ENCODE data around the gene PCBP3.
"Not testable (repeated sequence)": the region's sequence is repeated elsewhere in the genome, so short reads cannot be mapped to it uniquely, and the experiment has no call there.

Gene PCBP3

DNA sequence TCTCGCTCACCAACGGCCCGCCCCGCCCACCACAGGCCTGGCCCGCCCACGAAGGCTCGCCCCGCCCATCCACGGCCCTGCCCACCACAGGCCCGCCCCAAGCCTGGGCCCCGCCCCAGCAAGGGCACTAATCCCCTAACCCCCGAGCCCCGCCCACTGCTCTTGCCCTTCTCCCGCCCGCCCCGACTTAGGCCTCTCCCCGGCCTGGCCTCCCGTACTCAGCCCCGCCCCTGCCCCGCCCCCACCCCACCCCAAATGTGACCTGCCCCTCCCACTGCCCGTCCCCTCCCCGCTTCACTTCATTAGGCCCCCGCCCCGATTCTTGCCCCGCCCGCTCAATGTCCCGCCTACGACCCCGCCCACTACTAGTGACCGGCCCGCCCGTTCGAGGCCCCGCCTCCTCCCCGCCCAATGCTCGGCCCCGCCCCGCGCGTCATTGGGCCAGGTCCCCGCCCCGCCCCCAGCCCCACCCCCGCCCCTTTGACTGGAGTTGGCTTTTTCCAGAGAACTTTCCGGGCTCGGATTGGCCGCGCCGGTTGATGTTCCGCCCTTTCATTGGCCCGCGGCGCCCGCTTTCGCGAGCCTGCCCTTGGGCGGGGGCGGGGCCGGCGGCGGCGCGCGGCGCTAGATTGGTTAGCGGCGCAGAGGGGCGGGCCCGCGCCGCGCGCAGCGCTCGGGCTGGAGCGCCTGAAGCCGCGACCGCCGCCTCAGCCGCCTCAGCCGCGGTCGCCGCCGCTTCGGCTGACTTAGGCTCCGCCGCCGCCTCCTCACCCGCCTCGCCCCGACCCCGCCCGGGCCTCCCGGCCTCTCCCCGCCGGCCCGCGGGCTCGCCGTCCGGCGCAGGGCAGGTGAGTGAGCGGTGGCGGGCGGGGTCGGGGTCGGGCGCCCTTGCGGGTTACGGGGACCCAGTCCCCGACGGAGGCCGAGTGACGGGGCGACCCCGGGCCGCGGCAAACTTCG is at the start of gene PCBP3:
PCBP3 (plus strand) TSS at position 705 of the 960 bp plus-strand sequence. CDS start 206,361 bp downstream, outside the sequence.
- DNase-seq = peak; percentile 89

DNA sequence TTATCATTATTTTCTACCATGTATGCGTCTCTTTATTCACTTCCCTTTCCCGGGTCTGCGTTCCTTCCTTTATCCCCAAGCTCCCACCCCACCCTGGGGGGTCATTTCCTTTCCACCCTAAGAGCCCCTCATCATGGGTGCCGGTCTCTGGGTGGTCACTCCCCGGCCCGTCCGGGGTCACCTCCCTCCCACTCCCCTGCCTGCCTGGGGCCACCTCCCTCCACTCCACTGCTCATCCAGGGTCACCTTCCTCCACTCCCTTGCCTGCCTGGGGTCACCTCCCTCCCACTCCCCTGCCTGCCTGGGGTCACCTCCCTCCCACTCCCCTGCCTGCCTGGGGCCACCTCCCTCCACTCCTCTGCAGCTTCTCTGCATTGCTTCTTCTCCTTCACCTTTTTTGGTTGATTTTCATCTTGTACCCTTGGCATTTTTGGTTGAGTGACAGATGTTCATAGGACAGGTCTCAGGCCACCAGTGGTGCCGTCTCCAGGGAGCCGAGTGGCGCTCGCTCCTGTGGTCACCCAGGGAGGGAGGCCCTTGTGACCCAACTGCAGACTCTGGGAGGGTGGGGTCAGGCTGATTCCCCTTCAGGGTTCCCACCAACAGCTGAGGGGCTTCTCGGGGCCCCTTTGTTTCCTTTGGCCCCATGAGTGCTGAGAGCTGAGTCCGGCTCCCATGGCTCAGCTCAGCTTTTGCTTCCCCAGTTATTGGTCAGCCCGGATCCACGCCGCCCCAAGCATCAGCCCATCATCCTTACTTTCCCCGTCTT is 48.6 kb upstream of the PCBP3 start:
- DNase-seq = no peak

DNA sequence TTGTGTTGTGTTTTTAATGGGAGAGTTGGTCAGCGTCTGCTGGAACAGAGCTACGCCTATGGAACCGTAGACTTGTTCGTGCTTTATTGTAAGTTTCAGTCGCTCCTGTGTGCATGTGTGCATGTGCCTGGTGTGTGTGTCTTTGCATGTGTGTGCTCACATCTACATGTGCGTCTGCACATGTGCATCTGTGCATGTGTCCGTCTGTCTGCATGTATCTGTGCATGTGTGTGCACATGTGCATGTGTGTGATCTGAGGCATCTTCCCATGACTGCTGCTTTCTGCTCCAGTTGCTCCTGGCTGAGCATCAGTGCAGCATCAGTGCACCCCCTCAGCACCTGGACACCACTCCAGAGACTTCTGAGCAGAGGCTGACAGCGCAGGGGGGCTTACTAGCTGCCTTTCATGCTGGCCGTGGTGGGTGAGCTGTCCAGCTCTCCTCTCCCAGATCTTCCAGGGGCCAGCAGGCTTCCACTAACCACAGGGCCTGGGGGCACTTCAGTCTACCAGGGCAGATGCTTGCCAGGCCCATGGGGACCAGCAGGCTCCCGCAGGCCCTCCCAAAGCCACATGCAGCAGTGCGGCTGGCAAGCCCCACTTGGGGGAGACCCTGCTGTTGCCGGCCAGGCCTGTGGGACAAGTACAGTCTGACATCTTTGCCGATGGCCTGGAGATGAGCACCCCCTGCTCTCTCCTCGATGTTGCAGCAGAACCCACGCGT is 47.8 kb upstream of the PCBP3 start:
- DNase-seq = no peak

DNA sequence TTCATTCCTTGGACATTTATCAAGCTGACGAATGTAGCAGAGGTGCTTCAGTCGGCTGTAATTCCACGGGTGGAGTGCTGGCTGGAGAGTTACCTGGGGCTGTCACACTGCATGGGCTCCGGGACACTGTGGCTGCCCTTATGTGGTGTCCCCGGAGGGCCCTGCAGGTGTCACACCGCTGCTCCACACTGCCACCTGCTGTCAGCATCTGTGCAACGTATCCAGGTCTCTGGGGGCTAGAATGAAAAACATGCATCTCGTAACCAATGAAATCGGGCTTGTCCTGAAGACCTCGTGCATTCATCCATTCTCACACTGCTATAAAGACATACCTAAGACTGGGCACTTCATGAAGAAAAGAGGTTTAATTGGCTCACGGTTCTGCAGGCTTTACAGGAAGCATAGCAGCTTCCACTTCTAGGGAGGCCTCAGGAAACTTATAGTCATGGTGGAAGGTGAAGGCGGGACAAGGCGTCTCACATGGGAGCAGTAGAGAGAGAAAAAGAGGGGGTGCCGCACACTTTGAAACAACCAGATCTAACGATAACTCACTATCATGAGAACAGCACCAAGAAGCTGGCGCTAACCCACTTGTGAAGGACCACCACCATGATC is 46.7 kb upstream of the PCBP3 start:
- DNase-seq = peak; percentile 37

DNA sequence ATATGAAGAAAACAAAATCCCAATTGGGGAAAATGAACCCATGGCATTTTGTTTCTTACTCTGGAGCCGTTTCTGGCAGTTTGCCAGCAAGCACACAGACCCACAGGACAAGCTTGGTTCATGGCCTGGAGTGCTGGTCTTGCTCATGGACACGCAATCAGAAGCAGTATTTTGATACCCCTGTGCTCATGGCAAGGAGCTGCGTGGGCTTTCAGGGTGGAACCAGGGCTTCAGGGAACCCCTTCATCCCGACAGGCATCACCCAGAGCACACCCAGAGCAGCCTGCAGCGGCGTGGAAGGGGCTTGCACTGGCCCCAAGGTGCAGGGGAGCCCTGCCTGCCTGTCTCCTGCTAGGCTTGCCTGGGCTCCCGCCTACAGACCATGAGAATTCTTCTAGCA is 45.4 kb upstream of the PCBP3 start:
- DNase-seq = no peak

DNA sequence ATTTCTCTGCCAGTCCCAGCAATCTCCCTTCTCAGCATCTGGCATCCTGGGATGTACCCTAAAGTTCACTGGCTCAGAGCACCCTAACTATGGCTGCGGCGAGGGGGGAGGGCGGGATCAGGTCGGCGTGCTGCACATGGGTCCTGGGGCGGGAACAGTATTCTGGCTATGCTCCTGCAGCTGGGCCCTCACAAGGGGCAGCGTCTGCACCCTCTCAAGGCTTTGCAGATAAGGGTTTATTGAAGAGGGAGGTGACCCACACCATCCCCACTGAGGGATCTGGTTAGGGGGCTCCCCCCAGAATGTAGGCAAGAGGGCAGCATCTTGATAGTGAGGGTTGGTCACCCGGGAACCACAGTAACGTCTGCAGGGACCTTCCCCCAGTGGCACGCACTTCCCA is 44.9 kb upstream of the PCBP3 start:
- DNase-seq = no peak

DNA sequence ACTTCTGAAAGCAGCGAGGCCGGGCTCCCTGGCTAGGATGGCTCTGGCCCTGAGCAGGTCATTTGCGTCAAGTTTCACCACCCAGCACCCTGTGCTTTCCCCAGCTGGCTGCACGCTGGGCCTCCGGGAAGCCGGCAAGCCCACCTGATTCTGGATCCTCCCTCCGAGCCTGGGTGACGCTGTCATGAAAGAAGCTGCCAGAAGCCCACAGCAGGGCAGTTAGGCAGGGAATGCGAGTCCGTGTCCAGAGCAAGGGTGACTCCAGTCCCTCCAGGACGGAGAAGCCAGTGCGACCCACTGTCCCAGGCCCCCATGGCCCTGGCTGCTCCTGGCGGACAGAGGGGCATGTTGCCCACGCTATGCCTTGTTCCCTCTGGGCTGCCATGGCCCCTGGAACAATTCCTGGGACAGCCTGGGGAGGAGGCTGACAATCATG is 44.4 kb upstream of the PCBP3 start:
- DNase-seq = no peak

DNA sequence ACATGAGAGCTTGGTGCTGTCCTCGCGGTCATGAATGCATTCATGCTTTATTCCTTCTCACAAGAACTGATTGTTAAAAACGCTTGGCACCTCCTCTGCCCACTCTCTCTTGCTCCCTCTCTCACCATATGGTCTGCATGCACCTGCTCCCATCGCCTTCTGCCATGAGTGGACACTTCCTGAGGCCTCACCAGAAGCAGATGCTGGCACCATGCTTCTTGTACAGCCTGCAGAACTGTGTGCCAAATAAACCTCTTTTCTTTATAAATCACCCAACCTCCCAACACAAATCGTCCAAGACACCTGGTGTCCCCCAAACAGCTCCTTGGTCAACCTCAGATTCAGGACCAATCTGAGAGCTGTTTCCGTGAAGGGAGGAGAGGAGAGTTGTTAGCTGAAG is 43.3 kb upstream of the PCBP3 start:
- DNase-seq = no peak

DNA sequence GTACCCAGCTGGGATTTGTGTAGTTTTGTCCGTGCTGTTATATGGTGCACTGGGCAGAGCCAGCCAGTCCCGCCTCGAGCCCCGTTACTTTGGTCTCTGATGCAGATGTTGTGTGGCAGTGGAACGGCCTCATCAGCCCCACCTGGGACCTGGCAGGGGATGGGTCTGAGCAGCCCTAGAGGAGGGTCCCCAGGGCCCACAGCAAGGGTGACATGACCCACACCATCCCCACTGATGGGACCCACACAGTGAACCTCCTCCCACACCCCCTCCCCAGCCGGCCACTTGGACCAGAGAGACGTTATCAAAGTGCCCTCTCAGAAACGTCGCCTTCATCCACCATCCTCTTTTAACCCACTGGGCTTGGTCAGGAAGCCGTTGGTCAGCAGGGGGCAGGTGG is 42.0 kb upstream of the PCBP3 start:
- no peak for DNase-seq

DNA sequence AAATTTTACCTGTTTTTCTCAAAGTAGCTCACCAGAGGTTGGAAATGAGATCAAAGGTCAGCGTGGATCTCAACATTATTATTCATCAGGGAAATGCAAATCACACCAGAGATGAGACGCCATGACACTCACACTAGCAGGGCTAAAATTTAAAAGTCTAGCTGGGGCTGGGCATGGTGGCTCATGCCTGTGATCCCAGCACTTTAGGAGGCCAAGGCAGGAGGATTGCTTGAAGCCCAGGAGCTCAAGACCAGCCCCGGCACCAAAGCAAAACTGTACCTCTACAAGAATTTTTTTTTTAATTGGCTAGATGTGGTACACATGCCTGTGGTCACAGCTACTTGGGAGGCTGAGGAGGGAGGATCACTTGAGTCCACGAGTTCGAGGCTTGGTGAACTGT is 41.4 kb upstream of the PCBP3 start:
- no peak for DNase-seq

DNA sequence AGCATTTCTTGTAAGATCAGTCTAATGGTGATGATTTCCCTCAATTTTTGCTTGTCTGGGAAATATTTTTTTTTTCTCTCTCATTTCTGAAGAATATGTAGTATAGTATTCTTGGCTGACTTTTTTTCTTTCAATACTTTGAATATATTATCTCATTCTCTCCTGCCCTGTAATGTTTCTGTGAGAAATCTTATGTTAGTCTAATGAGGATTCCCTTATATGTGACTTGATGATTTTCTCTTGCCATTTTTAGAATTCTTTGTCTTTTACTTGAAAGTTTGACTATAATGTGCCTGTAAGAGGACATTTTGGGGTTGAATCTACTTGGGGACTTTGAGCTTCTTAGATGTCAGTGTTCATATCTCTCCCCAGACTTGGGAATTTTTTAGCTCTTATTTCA is 40.0 kb upstream of the PCBP3 start:
- DNase-seq = no peak

DNA sequence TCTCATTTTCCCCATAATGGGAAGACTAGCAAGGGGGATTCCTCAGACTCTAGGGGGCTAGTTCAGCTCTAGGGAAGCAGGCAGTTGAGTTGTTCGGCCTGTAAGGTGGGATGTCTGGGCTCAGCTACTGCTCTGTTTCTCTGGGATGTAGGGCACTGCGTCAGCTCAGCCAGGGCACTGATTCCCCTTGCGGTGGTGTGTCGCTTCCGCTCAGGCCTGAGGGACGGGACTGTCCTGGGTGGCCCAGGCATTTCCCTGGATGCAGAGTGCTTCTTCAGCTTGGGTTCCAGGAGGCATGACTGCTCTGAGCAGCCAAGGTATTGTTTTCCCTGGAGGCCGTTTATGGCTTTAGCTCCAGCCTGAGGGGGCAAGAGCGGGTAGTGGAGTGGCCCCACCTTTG is 38.8 kb upstream of the PCBP3 start:
- not testable (repeated sequence) for DNase-seq

DNA sequence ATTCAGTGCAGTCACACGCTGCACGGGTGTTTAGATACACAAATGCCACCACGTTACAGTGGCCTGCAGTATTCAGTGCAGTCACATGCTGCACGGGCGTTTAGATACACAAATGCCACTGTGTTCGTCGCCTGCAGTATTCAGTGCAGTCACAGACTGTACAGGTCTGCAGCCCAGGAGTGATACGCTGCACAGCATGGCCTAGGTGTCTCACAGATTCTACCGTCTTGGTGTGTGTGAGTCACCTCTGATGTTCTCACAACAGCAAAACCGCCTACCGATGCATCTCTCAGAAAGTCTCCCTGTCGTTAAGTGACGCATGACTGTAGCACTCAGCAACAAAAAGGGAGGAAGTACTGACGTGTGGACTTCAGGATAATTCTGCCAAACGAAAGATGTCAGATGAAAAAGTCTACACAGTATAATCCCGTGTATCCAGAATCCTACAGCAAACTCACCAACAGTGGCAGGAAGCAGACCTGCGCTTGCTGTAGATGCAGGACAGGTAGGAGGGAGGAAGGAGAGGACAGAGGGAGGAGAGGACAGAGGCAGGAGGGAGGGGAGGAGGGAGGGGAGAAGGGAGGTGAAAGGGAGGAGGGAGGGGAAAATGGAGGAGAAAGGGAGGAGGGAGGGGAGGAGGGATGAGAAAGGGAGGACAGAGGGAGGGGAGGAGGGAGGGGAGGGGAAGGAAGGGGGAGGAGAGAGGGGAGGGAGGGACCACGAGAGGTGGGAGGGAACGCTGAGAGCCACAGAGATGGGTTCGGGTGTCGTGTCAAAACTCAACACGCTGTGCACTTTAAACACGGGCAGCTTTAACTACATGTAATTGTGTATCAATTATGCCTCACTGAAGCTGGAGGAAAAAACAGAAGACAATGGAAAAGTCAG is 36.3 kb upstream of the PCBP3 start:
- no peak for DNase-seq

DNA sequence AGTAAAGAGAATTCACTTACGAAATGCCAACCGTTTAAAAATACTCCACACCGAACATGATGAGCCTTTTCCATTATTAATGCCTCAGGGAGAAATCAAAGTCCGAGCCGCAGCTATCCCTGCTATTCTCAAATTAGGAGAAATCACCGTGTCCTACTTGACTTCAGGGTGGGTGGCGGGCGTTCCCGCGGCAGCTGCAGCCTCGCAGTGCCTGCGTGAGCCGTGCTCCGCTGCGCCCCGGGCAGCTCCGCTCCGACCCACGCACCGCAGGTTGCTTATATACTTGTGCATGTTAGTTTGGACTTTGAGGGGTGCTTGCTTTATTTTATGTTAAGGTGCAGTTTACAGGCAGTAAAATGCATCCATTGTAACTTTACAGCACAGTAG is 35.6 kb upstream of the PCBP3 start:
- DNase-seq = no peak

DNA sequence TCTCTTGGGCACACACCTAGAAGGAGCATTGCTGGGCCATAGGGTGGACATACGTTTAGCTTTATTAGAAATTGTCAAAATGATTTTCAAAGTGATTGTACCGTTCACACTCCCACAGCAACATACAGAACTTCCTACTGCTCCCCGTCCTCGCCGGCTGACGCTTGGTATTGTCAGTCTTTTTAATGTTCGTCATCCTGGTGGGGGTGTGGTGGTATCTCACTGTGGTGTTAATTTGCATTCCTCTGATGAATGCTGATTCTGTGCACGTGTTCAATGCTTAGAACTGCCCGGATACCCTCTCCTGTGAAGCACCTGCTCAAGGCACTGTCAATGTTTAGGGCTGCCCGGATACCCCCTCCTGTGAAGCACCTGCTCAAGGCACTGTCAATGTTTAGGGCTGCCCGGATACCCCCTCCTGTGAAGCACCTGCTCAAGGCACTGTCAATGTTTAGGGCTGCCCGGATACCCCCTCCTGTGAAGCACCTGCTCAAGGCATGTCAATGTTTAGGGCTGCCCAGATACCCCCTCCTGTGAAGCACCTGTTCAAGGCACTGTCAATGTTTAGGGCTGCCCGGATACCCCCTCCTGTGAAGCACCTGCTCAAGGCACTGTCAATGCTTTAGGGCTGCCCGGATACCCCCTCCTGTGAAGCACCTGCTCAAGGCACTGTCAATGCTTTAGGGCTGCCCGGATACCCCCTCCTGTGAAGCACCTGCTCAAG is 34.6 kb upstream of the PCBP3 start:
- DNase-seq = not testable (repeated sequence)

DNA sequence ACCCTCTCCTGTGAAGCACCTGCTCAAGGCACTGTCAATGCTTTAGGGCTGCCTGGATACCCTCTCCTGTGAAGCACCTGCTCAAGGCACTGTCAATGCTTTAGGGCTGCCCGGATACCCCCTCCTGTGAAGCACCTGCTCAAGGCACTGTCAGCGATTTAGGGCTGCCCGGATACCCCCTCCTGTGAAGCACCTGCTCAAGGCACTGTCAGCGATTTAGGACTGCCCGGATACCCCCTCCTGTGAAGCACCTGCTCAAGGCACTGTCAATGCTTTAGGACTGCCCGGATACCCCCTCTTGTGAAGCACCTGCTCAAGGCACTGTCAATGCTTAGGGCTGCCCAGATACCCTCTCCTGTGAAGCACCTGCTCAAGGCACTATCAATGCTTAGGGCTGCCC is 33.9 kb upstream of the PCBP3 start:
- DNase-seq = not testable (repeated sequence)

DNA sequence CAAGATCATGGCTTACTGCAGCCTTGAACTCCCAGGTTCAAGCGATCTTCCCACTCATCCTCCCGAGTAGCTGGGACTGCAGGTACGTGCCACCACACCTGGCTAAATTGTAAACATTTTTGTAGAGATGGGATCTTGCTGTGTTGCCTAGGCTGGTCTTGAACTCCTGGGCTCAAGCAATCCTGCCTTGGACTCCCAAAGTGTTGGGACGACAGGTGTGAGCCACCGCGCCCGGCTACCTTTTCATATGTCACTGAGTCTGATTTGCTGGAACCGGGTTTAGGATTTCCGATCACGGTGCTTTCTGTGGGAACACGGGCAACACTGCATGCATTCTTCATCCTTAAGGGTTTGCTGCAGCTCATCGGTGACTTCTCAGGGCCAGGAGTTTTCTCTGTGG is 32.2 kb upstream of the PCBP3 start:
- DNase-seq = no peak

DNA sequence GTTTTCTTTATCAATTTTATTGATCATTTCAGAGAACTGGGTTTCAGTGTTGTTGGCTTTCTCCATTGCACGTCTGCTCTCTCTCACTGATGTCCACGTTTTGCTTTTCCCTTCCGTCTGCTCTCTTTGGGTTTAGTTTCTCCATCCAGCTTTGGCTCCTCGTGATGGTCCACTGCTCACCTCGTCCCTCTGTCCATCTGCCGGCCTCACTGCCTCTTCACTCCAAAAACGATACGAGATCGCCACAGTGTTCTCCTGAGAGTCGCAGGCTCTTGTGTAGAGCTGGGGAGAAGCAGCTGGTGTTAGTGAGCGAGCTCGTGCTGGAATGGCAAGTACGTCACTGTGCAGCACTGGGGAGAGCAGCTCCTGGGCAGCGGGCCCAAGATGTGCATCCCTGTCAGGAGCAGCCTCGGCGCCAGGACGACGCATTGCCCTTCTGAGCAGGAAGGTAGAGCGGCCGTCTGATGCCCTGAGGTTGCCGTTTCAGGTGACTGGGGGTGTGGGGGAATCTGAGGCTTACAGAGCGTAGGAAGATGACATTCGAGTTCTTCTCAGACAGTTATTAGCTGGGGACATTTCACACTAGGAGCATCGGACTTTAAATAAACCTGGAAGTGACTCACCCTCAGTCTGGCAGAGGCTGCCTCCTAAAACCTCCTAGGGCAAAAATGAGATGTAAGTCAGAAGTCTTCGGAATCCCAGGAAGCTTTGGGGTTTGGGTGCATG is 31.4 kb upstream of the PCBP3 start:
- DNase-seq = peak; percentile 3

DNA sequence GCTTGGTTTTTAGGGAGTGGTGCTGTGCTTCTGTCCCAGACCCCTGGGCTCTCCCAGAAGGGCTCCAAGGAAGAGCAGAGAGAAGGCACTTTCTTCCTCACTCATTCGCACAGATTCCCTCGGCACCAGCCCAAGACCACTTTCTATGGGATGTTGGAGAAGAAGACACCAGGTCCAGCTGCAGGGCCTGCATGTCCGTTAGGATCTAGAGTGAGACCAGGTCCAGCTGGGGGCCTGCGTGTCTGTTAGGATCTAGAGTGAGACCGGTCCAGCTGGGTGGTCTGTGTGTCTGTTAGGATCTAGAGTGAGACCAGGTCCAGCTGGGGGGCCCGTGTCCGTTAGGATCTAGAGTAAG is 30.9 kb upstream of the PCBP3 start:
- DNase-seq = not testable (repeated sequence)

DNA sequence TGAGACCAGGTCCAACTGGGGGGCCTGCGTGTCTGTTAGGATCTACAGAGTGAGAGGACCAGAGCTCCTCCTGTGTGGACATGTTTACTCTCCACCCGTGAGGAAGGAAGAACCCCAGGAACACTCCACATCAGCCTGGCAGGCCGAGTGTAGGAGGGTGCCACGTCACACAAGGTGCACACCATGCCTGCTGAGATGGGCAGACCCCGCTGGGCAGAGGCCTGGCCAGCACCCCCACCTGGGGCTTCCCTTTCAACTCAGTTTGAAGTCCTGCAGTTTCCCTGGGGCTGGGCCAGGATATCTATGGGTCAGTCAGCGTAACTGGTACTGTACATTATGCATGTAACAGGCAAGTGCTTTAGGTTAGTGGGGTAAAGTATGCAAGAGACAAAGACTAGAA is 30.1 kb upstream of the PCBP3 start:
- DNase-seq = no peak

DNA sequence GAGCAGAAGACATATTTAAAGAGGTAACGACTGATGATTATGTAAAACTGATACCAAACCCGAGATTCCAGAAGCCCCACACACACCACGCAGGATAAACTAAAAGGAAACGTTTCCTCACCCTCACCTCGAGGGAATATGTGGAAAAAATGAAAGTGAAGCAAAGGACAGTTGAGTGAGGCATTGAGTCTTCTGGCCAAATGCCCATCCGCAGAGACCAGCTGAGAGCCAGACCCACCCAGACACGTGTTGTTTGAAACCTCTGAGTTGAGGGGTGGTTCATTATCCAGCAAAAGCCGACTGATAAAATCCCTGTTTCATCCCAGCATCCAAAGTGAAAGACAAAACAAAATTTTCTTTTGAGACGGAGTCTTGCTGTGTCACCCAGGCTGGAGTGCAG is 29.6 kb upstream of the PCBP3 start:
- no peak for DNase-seq
